Trophoblast cell (in vitro differentiated cells and primary cell): ENCODE measurements around the gene OR2G2.
A peak's percentile ranks its signal among the peaks of the same experiment; 100 is the strongest.

Source experiments
- DNase-seq, 2 donors: peaks; one replicate each; pipeline ENCODE4 v3.0.0-alpha.2; 2016
- H2AFZ ChIP-seq: 2 replicates; pipeline ENCODE4 v1.6.1; 2013; ENCODE audit warnings: low read length, moderate library complexity, mild to moderate bottlenecking; ENCODE audit not compliant: insufficient read depth, poor library complexity
- H2AK5ac ChIP-seq: 2 replicates; pipeline ENCODE4 v1.6.1; 2013; ENCODE audit warnings: mild to moderate bottlenecking, low read length
- H2BK120ac ChIP-seq: 2 replicates; pipeline ENCODE4 v1.6.1; 2013; ENCODE audit warnings: low read length, mild to moderate bottlenecking, moderate library complexity; ENCODE audit not compliant: insufficient read depth, poor library complexity
- H2BK12ac ChIP-seq: 2 replicates; pipeline ENCODE4 v1.6.1; 2013; ENCODE audit warnings: mild to moderate bottlenecking, low read length, moderate library complexity
- H2BK5ac ChIP-seq: 2 replicates; pipeline ENCODE4 v1.6.1; 2013; ENCODE audit warnings: low read length, low read depth, moderate library complexity, mild to moderate bottlenecking; ENCODE audit not compliant: poor library complexity
- H3K14ac ChIP-seq: 2 replicates; pipeline ENCODE4 v1.6.1; 2013; ENCODE audit warnings: mild to moderate bottlenecking, low read length
- H3K18ac ChIP-seq: 2 replicates; pipeline ENCODE4 v1.6.1; 2013; ENCODE audit warnings: mild to moderate bottlenecking, low read length
- H3K23ac ChIP-seq: 2 replicates; pipeline ENCODE4 v1.6.1; 2013; ENCODE audit warnings: low read length
- H3K27ac ChIP-seq: 2 replicates; pipeline ENCODE4 v1.5.1; 2013; ENCODE audit warnings: low read depth, mild to moderate bottlenecking, inconsistent platforms, low read length, moderate library complexity
- H3K27me3 ChIP-seq: 2 replicates; pipeline ENCODE4 v1.6.1; 2013; ENCODE audit warnings: inconsistent platforms, mild to moderate bottlenecking, low read length, moderate library complexity; ENCODE audit not compliant: insufficient read depth
- H3K36me3 ChIP-seq, 2 experiments: 1 replicate in 1 of 2; 2 replicates in 1 of 2; pipeline ENCODE4 v1.6.1; 2013; ENCODE audit warnings: low read length in 2 of 2, mild to moderate bottlenecking in 2 of 2, moderate library complexity in 1 of 2; ENCODE audit not compliant: insufficient read depth in 2 of 2, control insufficient read depth in 1 of 2
- H3K4ac ChIP-seq: 2 replicates; pipeline ENCODE4 v1.6.1; 2013; ENCODE audit warnings: low read depth, mild to moderate bottlenecking, low read length, moderate library complexity
- H3K4me1 ChIP-seq, 2 experiments: 1 replicate in 1 of 2; 2 replicates in 1 of 2; pipeline ENCODE4 v1.6.1; 2013; ENCODE audit warnings: low read length in 2 of 2, mild to moderate bottlenecking in 2 of 2, moderate library complexity in 1 of 2; ENCODE audit not compliant: insufficient read depth in 2 of 2, control insufficient read depth in 1 of 2
- H3K4me2 ChIP-seq: 2 replicates; pipeline ENCODE4 v1.6.1; 2013; ENCODE audit warnings: inconsistent platforms, mild to moderate bottlenecking, low read length, moderate library complexity
- H3K4me3 ChIP-seq: 2 replicates; pipeline ENCODE4 v1.5.1; 2013; ENCODE audit warnings: mild to moderate bottlenecking, low read depth, low read length, inconsistent platforms
- H3K79me1 ChIP-seq: one replicate; pipeline ENCODE4 v1.6.1; 2013; ENCODE audit warnings: low read length
- H3K79me2 ChIP-seq: 2 replicates; pipeline ENCODE4 v1.6.1; 2013; ENCODE audit warnings: low read length, mild to moderate bottlenecking; ENCODE audit not compliant: control insufficient read depth, insufficient read depth, poor library complexity
- H3K9ac ChIP-seq: 2 replicates; pipeline ENCODE4 v1.6.1; 2013; ENCODE audit warnings: mild to moderate bottlenecking, low read length
- H3K9me3 ChIP-seq: 2 replicates; pipeline ENCODE4 v1.6.1; 2013; ENCODE audit warnings: low read depth, mild to moderate bottlenecking, control low read depth, inconsistent platforms, low read length; ENCODE audit not compliant: insufficient read depth
- H4K12ac ChIP-seq: 2 replicates; pipeline ENCODE4 v1.6.1; 2013; ENCODE audit warnings: low read depth, mild to moderate bottlenecking, low read length, moderate library complexity
- H4K8ac ChIP-seq: 2 replicates; pipeline ENCODE4 v1.6.1; 2013; ENCODE audit warnings: low read depth, mild to moderate bottlenecking, low read length, moderate library complexity
- H4K91ac ChIP-seq: one replicate; pipeline ENCODE4 v1.6.1; 2013; ENCODE audit warnings: low read depth, mild to moderate bottlenecking, low read length, moderate library complexity
- WGBS: extraction: QIAGEN DNeasy Blood & Tissue Kit; methylation state at CpG from one replicate; pipeline ENCODE4 v1.1.7; 2013; ENCODE audit warnings: missing lambda C conversion rate; ENCODE audit not compliant: insufficient read length, insufficient coverage; ENCODE audit errors: extremely low coverage; 5-methylcytosine and 5-hydroxymethylcytosine counted together

Gene OR2G2

DNA sequence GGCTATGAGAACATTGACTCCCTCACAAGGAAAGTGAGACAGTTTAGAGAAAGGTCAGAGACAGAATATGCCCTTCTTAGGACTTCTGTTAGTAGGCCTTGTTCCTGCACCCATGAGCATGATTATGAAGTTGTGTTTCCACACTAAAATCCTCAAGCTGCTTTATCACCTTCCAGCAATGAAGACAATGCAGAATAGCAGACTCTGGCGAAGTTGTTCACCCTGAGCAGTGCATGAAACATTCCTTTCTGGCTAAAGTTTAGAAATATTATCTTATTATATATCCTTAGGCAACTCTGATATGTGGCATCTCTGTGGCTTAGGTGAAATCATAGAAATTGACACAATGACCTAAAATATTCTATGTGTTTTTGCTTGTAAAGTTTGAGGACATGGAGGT lies 13.9 kb upstream of the OR2G2 start:
- no peak overlapping the region for H3K4me3 ChIP-seq
- no peaks in the 10 kb centered on the region for H3K27me3 ChIP-seq
- no peak overlapping the region for H2BK5ac ChIP-seq
- no peak overlapping the region for H2AFZ ChIP-seq
- H4K91ac ChIP-seq: no peak overlapping the region
- H3K23ac ChIP-seq: no peak overlapping the region
- H3K79me2 ChIP-seq: no peaks in the 10 kb centered on the region
- no peak overlapping the region for H4K8ac ChIP-seq
- no peaks in the 10 kb centered on the region for H3K9me3 ChIP-seq
- H3K4me1 ChIP-seq: peaks cover 2 to 3% of the 10 kb centered on the region in 2 experiments
- H3K4me2 ChIP-seq: no peak overlapping the region
- no peak overlapping the region for H2BK120ac ChIP-seq
- no peak overlapping the region for H3K9ac ChIP-seq
- H3K18ac ChIP-seq: no peak overlapping the region
- no peak overlapping the region for H3K4ac ChIP-seq
- H4K12ac ChIP-seq: no peak overlapping the region
- H3K36me3 ChIP-seq: peaks cover 0 to 2% of the 10 kb centered on the region in 2 experiments
- H2BK12ac ChIP-seq: peak overlapping the region; percentile 5
- H3K79me1 ChIP-seq: peaks cover 11% of the 10 kb centered on the region
- H3K27ac ChIP-seq: no peak overlapping the region
- H2AK5ac ChIP-seq: no peak overlapping the region
- no CpG with 5 or more reads among the region's 1 CpG for WGBS
- H3K14ac ChIP-seq: no peak overlapping the region
- peak; percentile 65 to 92 for DNase-seq

DNA sequence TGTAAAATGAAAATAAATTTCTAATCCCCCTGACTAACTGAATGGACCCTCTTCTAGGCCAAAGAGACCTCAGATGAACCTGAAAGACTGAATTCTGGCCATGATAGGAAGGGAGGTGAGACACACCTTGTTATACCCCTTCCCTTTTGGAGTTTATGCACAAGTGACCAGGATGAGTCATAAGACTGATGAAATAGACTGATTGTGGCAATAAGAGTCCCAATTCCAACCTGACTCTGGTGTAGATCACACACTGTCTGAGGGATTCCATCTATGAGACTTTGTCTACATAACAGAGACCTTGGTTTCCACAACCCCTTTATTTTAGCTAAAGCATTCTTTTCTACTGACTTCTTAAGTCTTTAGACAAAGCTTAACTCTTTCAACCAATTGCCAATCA lies 13.5 kb upstream of the OR2G2 start:
- H3K9me3 ChIP-seq: no peaks in the 10 kb centered on the region
- H3K4me3 ChIP-seq: no peak overlapping the region
- no peak overlapping the region for H4K91ac ChIP-seq

DNA sequence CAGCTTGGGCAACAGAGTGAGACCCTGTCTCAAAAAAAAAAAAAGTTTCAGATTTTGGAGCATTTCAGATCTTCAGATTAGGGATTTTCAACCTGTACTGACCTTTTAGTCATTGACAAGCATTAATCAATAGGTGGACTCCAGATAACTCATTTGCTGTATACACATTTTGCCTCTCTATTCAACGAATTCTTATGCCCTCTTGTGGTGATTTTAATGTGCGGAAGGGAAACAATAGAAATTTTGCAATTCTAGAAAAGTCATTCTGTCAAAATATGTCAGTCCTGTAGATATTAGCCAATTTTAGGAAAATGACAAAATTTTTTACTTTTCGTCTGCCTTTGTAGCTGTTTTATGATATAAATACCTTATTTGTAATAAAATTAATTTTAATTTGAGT lies 11.6 kb upstream of the OR2G2 start:
- Histone ChIP-seq H3K4me3 (no peak overlapping the region), H2AK5ac (no peak overlapping the region), H3K36me3 (peaks cover 0 to 2% of the 10 kb centered on the region in 2 experiments), H4K12ac (no peak overlapping the region), H3K79me2 (no peaks in the 10 kb centered on the region), H3K79me1 (peaks cover 11% of the 10 kb centered on the region), H3K4me1 (peaks cover 2 to 3% of the 10 kb centered on the region in 2 experiments), H3K18ac (no peak overlapping the region), H3K4ac (no peak overlapping the region), H2AFZ (no peak overlapping the region), H2BK120ac (no peak overlapping the region), H4K8ac (no peak overlapping the region), H3K4me2 (no peak overlapping the region), H4K91ac (no peak overlapping the region), H3K9me3 (no peaks in the 10 kb centered on the region), H3K27ac (no peak overlapping the region), H2BK5ac (peak overlapping the region; percentile 8), H3K9ac (no peak overlapping the region), H2BK12ac (peak overlapping the region; percentile 61), H3K27me3 (no peaks in the 10 kb centered on the region), H3K14ac (no peak overlapping the region), H3K23ac (no peak overlapping the region)
- peak in 1 of 2 donors; percentile 86 for DNase-seq
- WGBS: no CpG with 5 or more reads among the region's 3 CpGs

More for the DNA sequence above, 13.5 kb upstream of the OR2G2 start:
- Histone ChIP-seq H3K14ac (no peak overlapping the region), H3K9ac (no peak overlapping the region), H3K79me1 (peaks cover 11% of the 10 kb centered on the region), H4K8ac (no peak overlapping the region), H3K27me3 (no peaks in the 10 kb centered on the region), H2AFZ (no peak overlapping the region), H3K4me1 (peaks cover 2 to 3% of the 10 kb centered on the region in 2 experiments), H2BK12ac (no peak overlapping the region), H2AK5ac (no peak overlapping the region), H3K23ac (no peak overlapping the region), H3K4me2 (no peak overlapping the region), H3K27ac (peak overlapping the region; percentile 36), H3K18ac (no peak overlapping the region), H3K36me3 (peaks cover 0 to 2% of the 10 kb centered on the region in 2 experiments), H3K4ac (no peak overlapping the region), H2BK120ac (no peak overlapping the region), H3K79me2 (no peaks in the 10 kb centered on the region), H4K12ac (no peak overlapping the region), H2BK5ac (no peak overlapping the region)
- DNase-seq: peak; percentile 39 to 80

DNA sequence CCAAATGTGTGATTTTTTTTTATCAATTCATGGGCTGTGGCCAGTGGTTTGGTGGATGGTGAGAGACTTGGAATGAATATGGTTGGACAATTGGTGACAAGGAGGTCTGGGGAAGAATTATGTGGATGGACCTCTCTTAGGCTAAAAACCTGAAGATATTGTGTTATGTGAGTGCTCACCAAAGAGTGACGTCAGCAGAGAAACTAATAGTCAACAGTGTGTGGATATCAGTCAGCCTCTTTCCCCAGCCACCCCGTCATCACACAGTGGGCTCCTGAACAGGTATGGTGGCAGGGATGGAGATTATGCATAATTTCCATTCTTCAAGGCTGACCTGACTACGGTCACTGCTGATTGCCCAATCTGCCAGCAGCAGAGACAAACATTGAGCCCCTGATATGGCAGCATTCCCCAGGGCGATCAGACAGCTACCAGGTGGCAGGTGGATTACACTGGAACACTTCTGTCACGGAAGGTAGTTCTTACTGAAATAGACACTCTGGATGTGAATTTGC lies 9.2 kb upstream of the OR2G2 start:
- no peak overlapping the region for H3K4me3 ChIP-seq
- no CpG with 5 or more reads among the region's 5 CpGs for WGBS

More for the DNA sequence above, 9.2 kb upstream of the OR2G2 start:
- no peak overlapping the region for H3K4ac ChIP-seq
- no peak overlapping the region for H3K4me2 ChIP-seq
- no peak overlapping the region for H3K14ac ChIP-seq
- no peak overlapping the region for H2BK5ac ChIP-seq
- H3K27me3 ChIP-seq: no peaks in the 10 kb centered on the region
- no peak overlapping the region for H4K12ac ChIP-seq
- no peak overlapping the region for H3K23ac ChIP-seq
- H3K4me1 ChIP-seq: peaks cover 0 to 2% of the 10 kb centered on the region in 2 experiments
- no peak overlapping the region for H2BK120ac ChIP-seq
- H2BK12ac ChIP-seq: no peak overlapping the region
- no peak overlapping the region for H2AK5ac ChIP-seq
- DNase-seq: peak; percentile 92 to 95
- H3K36me3 ChIP-seq: peaks cover 0 to 2% of the 10 kb centered on the region in 2 experiments
- no peaks in the 10 kb centered on the region for H3K9me3 ChIP-seq
- H4K91ac ChIP-seq: no peak overlapping the region
- no peaks in the 10 kb centered on the region for H3K79me2 ChIP-seq
- H4K8ac ChIP-seq: no peak overlapping the region
- H2AFZ ChIP-seq: no peak overlapping the region
- no peak overlapping the region for H3K27ac ChIP-seq
- H3K9ac ChIP-seq: peak overlapping the region; percentile 3
- H3K79me1 ChIP-seq: peaks cover 4% of the 10 kb centered on the region
- H3K18ac ChIP-seq: no peak overlapping the region
